Astrocyte (in vitro differentiated cells and primary cell): ENCODE data around the gene MIB1. TPM values are rescaled to one million over a fixed set of nuclear protein-coding genes. Genes with fewer than 3 reads are reported as not detected.

Source experiments
- DNase-seq: peaks from one replicate; pipeline ENCODE4 v3.0.0-alpha.2; 2010; ENCODE audit warnings: low read depth
- FAIRE-seq: peaks from 2 replicates; lab custom pipeline; 2011; peaks lifted over from hg19 to GRCh38; lab: Jason Lieb, UNC
- H2AFZ ChIP-seq: 2 replicates; pipeline ENCODE4 v1.6.0; 2012; ENCODE audit warnings: low read depth, low read length, inconsistent platforms
- H3K27ac ChIP-seq: 2 replicates; pipeline ENCODE4 v1.5.1; 2011; ENCODE audit warnings: low read depth, low read length, inconsistent platforms
- H3K27me3 ChIP-seq: 2 replicates; pipeline ENCODE4 v1.6.0; 2011; ENCODE audit warnings: low read length, inconsistent platforms; ENCODE audit not compliant: insufficient read depth
- H3K36me3 ChIP-seq: 2 replicates; pipeline ENCODE4 v1.5.1; 2011; ENCODE audit warnings: low read length, inconsistent platforms; ENCODE audit not compliant: insufficient read depth
- H3K4me1 ChIP-seq: 2 replicates; pipeline ENCODE4 v1.5.1; 2011; ENCODE audit warnings: low read length, inconsistent platforms; ENCODE audit not compliant: insufficient read depth
- H3K4me2 ChIP-seq: 2 replicates; pipeline ENCODE4 v1.6.0; 2012; ENCODE audit warnings: low read length, inconsistent platforms
- H3K4me3 ChIP-seq: 2 replicates; pipeline ENCODE4 v1.5.1; 2011; ENCODE audit warnings: low read depth, mild to moderate bottlenecking, low read length, inconsistent platforms; ENCODE audit not compliant: insufficient read depth
- H3K79me2 ChIP-seq: 2 replicates; pipeline ENCODE4 v1.6.0; 2012; ENCODE audit warnings: mild to moderate bottlenecking, low read length, inconsistent platforms; ENCODE audit not compliant: insufficient read depth
- H3K9ac ChIP-seq: 2 replicates; pipeline ENCODE4 v1.6.0; 2012; ENCODE audit warnings: mild to moderate bottlenecking, low read length, inconsistent platforms
- H3K9me3 ChIP-seq: 2 replicates; pipeline ENCODE4 v1.5.1; 2012; ENCODE audit warnings: low read depth, mild to moderate bottlenecking, low read length, inconsistent platforms; ENCODE audit not compliant: insufficient read depth
- H4K20me1 ChIP-seq: 2 replicates; pipeline ENCODE4 v1.6.0; 2012; ENCODE audit warnings: low read length, inconsistent platforms; ENCODE audit not compliant: insufficient read depth
- H3K27ac Mint-ChIP-seq: one replicate; pipeline ENCODE4 v1.8.0; 2021; ENCODE audit warnings: mild to moderate bottlenecking, mixed read lengths; ENCODE audit not compliant: unreplicated experiment
- H3K27me3 Mint-ChIP-seq: one replicate; pipeline ENCODE4 v1.8.0; 2021; ENCODE audit warnings: low read depth, mixed read lengths; ENCODE audit not compliant: unreplicated experiment
- H3K36me3 Mint-ChIP-seq: one replicate; pipeline ENCODE4 v1.8.0; 2021; ENCODE audit warnings: low read depth, mixed read lengths; ENCODE audit not compliant: unreplicated experiment
- H3K4me1 Mint-ChIP-seq: one replicate; pipeline ENCODE4 v1.8.0; 2021; ENCODE audit warnings: low read depth, mixed read lengths; ENCODE audit not compliant: unreplicated experiment
- H3K4me3 Mint-ChIP-seq: one replicate; pipeline ENCODE4 v1.8.0; 2021; ENCODE audit warnings: mild to moderate bottlenecking, moderate library complexity, mixed read lengths; ENCODE audit not compliant: unreplicated experiment
- H3K9me3 Mint-ChIP-seq: one replicate; pipeline ENCODE4 v1.8.0; 2021; ENCODE audit warnings: mild to moderate bottlenecking, mixed read lengths; ENCODE audit not compliant: unreplicated experiment
- EZH2 ChIP-seq: IDR thresholded peaks from 2 replicates; pipeline ENCODE4 v1.6.1; 2012; ENCODE audit warnings: mild to moderate bottlenecking, low read length, inconsistent platforms; ENCODE audit not compliant: insufficient read depth
- total RNA-seq: library from RNA; stranded (reverse); gene quantifications from 2 replicates; pipeline ENCODE4 v1.2.1, GENCODE V29; 2021
- TF ChIP-seq, protein P1 (sequence below): IDR thresholded peaks from 2 replicates; pipeline ENCODE4 v1.5.1; 2011; ENCODE audit warnings: low read depth, mild to moderate bottlenecking, inconsistent platforms, low read length, moderate library complexity; ENCODE audit not compliant: insufficient read depth

Gene MIB1
- total RNA-seq, 1 donor from 2014 or later = 56.1 TPM

DNA sequence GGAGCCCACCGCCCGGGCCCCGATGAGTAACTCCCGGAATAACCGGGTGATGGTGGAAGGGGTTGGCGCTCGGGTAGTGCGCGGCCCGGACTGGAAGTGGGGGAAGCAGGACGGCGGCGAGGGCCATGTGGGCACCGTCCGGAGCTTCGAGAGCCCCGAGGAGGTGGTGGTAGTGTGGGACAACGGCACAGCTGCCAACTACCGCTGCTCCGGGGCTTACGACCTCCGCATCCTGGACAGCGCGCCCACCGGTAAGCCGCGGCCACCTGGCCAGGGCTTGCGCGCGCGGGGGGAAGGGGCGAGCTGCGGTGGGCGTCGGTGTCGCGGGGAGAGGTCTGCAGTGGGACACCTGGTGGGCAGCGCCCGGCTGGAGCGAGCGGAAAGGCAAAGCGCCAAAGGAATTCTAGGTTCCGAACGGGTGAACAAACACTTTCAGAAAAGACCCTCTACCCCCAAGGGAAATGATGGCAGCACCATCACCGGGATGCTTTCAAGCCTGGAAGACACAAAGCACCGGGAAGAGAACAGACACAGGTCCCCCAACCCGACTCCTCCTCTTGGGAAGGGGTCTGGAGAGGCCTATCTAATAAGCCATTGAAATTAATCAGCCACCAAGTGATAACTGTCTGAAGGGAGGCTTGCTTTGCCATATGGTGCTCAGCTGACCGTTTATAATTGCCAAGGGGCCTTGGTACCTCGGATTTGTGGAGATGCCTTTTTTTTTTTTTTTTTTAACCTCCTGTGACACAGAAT, 1.1 kb downstream of the MIB1 start:
- no peaks in the 10 kb centered on the region for H3K27me3 Mint-ChIP-seq
- peaks cover 9% of the 10 kb centered on the region for H3K9me3 Mint-ChIP-seq
- DNase-seq = no peak
- peaks cover 16% of the 10 kb centered on the region for H3K4me1 Mint-ChIP-seq
- H3K4me3 Mint-ChIP-seq = peak overlapping the region; percentile 92
- peak overlapping the region; percentile 99 for H3K4me2 ChIP-seq
- no peaks in the 10 kb centered on the region for H3K36me3 Mint-ChIP-seq
- H3K27ac Mint-ChIP-seq = peak overlapping the region; percentile 14
- FAIRE-seq = no peak
- H3K4me3 ChIP-seq = peak overlapping the region; percentile 72
- peaks cover 54% of the 10 kb centered on the region for H3K79me2 ChIP-seq
- H3K36me3 ChIP-seq = no peaks in the 10 kb centered on the region
- H3K27ac ChIP-seq = peak overlapping the region; percentile 96
- H3K9me3 ChIP-seq = no peaks in the 10 kb centered on the region
- H3K27me3 ChIP-seq = no peaks in the 10 kb centered on the region
- H2AFZ ChIP-seq = peak overlapping the region; percentile 78
- TF ChIP-seq, protein P1, sequence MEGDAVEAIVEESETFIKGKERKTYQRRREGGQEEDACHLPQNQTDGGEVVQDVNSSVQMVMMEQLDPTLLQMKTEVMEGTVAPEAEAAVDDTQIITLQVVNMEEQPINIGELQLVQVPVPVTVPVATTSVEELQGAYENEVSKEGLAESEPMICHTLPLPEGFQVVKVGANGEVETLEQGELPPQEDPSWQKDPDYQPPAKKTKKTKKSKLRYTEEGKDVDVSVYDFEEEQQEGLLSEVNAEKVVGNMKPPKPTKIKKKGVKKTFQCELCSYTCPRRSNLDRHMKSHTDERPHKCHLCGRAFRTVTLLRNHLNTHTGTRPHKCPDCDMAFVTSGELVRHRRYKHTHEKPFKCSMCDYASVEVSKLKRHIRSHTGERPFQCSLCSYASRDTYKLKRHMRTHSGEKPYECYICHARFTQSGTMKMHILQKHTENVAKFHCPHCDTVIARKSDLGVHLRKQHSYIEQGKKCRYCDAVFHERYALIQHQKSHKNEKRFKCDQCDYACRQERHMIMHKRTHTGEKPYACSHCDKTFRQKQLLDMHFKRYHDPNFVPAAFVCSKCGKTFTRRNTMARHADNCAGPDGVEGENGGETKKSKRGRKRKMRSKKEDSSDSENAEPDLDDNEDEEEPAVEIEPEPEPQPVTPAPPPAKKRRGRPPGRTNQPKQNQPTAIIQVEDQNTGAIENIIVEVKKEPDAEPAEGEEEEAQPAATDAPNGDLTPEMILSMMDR = no peak
- no peak for TF ChIP-seq EZH2
- peaks cover 44% of the 10 kb centered on the region for H4K20me1 ChIP-seq
- peak overlapping the region; percentile 93 for H3K9ac ChIP-seq
- peaks cover 15% of the 10 kb centered on the region for H3K4me1 ChIP-seq

DNA sequence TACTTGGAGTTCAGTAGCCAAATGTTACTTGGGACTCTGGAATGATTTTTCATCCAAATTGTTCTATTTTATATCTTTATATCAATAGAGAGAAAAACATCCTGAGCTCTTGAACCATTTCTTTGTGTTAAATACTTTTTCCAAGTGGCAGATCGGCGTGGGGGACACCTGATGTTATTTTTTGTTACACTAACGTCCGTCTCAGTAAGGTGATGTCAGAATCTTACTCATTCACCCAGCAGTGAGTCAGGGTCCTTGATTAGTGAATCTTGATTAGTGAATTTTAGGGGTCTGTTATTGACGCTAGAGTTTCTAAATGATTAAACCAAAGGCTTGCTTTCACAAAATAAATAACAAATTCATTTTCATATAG, 1.7 kb downstream of the MIB1 start:
- peak overlapping the region; percentile 14 for H3K27ac Mint-ChIP-seq
- Histone ChIP-seq H3K9ac (peak overlapping the region; percentile 93), H3K27ac (peak overlapping the region; percentile 96), H4K20me1 (peaks cover 50% of the 10 kb centered on the region), H3K9me3 (no peaks in the 10 kb centered on the region), H3K79me2 (peaks cover 59% of the 10 kb centered on the region), H3K4me1 (peaks cover 15% of the 10 kb centered on the region), H3K4me3 (peak overlapping the region; percentile 72), H3K36me3 (no peaks in the 10 kb centered on the region), H3K27me3 (no peaks in the 10 kb centered on the region), H3K4me2 (peak overlapping the region; percentile 99), H2AFZ (no peak overlapping the region)
- H3K27me3 Mint-ChIP-seq = no peaks in the 10 kb centered on the region
- TF ChIP-seq EZH2 = no peak
- TF ChIP-seq, protein P1 = no peak
- H3K4me1 Mint-ChIP-seq = peaks cover 16% of the 10 kb centered on the region
- FAIRE-seq (no peak), DNase-seq (peak; percentile 35)
- H3K9me3 Mint-ChIP-seq = peaks cover 4% of the 10 kb centered on the region
- H3K36me3 Mint-ChIP-seq = no peaks in the 10 kb centered on the region
- H3K4me3 Mint-ChIP-seq = peak overlapping the region; percentile 92

- no peak for TF ChIP-seq EZH2
- TF ChIP-seq, protein P1 = no peak
- H3K4me3 Mint-ChIP-seq = peak overlapping the region; percentile 80
- H4K20me1 ChIP-seq = peaks cover 58% of the 10 kb centered on the region
- no peak overlapping the region for H3K4me3 ChIP-seq
- no peaks in the 10 kb centered on the region for H3K9me3 ChIP-seq
- no peak overlapping the region for H3K27ac ChIP-seq
- no peaks in the 10 kb centered on the region for H3K27me3 Mint-ChIP-seq
- peak overlapping the region; percentile 99 for H3K4me2 ChIP-seq
- no peak overlapping the region for H3K9ac ChIP-seq
- FAIRE-seq (no peak), DNase-seq (no peak)
- H2AFZ ChIP-seq = no peak overlapping the region
- H3K79me2 ChIP-seq = peaks cover 68% of the 10 kb centered on the region
- peaks cover 22% of the 10 kb centered on the region for H3K4me1 Mint-ChIP-seq
- H3K27ac Mint-ChIP-seq = no peak overlapping the region
- no peaks in the 10 kb centered on the region for H3K36me3 Mint-ChIP-seq
- H3K27me3 ChIP-seq = no peaks in the 10 kb centered on the region
- peaks cover 19% of the 10 kb centered on the region for H3K4me1 ChIP-seq
- H3K36me3 ChIP-seq = no peaks in the 10 kb centered on the region
- H3K9me3 Mint-ChIP-seq = no peaks in the 10 kb centered on the region
Measured at GRCh38 chr18:21743166-21743832, 2.7 kb downstream of the MIB1 start.
